Activated T-cell treated with anti-CD3 and anti-CD28 coated beads for 1 hour (primary cell): Measurements from ENCODE around the gene CDH4.

Source experiments
- DNase-seq: peaks from one replicate; pipeline ENCODE4 v3.0.0-alpha.2; 2020; ENCODE audit warnings: low read depth

Gene CDH4

DNA sequence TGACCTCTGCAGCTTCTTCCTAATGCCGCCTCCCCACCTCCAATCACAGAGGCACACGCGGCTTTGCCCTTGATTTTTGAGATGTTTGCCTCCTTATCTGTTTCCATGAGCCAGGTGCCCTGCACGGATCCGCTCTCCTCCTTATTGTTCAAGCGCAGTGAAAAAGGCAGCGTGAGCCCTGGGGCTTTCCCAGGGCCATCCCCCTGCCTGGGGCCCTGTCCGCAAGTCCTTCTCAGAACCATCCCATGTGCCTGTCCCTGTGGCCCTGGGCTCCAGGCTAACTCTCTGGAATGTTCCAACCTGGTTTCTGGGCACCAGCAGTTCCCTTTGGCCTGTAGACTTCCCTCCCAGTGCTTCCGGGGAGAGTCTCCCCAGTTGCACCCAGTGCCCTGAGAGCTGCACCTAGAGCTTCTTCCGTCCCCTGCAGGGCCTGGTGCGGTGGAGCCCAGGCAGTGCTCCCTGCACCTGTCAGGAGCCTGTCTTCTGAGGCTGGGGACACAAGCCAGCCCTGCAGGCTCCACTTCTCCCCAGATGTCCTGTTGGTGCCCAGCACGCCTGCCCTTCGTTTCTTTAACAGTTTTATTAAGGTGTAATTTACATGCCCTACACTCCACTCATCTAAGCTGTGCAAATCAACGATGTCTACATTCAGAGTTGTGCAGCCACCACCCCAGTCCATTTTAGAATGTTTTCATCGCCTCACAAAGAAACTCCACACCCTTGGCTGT, 330.3 kb downstream of the CDH4 start:
- no peak for DNase-seq

GRCh38 chr20:61583356-61583755, 331.3 kb downstream of the CDH4 start:
- DNase-seq: no peak

GRCh38 chr20:61584851-61585250, 332.8 kb downstream of the CDH4 start:
- no peak for DNase-seq

DNA sequence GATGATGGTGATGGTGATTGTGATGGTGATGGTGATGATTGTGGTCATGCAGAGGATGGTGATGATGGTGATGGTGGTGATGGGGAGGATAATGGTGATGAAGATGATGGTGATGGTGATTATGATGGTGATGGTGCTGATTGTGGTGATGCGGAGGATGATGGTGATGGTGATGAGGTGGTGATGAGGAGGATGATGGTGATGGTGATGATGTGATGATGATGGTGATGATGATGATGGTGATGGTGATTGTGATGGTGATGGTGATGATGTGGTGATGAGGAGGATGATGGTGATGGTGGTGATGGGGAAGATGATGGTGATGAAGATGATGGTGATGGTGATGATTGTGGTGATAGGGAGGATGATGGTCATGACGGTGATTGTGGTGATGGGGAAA, 333.7 kb downstream of the CDH4 start:
- no peak for DNase-seq

DNA sequence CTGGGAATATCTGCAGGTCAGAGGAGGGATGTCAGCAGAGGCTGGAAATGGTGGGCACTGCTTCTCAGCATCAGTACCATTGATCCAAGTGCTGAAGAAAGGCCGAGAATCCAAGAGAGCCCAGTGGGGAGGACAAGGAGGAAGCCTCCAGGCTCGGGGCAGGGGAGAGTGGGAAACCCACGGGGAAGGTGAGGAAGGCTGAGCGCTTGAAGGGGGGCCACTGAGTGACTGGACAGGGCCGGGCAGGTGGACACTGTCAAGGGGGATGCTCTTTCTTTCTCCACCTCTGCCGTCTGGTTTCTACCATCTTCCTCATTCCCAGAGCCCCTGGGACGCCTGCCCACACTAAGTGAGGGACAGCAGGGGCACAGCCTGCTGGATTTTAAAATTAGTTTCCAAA, 335.0 kb downstream of the CDH4 start:
- DNase-seq: no peak

- DNase-seq: no peak
Measured at GRCh38 chr20:61587681-61588289, 335.7 kb downstream of the CDH4 start.

DNA sequence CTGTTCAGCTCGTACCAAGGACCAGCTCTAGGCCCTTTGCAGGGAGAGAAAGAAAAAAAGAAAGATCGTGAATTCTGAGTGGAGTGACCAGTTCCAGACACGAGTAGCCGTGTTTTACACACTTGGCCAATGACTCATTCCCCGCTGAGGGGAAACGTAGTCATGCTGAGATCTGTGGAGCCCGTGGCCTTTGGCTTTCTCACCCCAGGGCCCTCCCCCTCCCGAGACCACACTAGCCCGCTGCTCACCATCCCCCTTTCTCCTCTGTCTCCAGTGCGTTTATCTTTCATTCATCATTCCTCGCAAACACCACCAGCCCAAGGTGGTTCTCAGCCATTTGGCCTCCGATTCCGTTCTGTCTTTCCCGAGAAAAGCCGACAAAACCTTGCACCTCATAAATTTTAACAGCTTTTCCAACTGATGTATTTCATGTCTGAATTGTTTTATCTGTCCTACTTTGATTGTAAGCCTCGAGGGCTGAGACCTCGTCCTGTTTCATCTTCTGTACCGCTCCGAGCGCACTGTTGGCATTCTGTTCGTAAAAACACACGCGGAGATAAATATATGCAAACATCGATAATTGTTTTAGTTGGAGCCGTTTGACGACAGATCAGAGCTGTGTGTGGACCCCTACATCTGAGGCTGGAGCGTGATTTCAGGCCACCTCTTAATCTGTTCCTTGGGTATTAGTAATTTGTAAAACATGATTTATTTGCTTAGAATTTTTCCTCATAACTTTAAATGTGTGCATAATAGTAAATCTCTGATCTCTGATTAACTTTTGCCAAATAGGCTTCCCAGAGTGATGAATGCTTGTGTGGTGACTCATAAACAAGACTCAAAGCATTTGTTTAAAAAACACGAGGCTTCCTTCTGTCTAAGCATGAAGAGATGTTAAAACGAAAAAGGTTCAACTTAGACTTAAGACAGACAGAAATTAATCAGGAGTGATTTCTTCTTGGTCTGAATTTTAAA, 336.6 kb downstream of the CDH4 start:
- DNase-seq: no peak

DNA sequence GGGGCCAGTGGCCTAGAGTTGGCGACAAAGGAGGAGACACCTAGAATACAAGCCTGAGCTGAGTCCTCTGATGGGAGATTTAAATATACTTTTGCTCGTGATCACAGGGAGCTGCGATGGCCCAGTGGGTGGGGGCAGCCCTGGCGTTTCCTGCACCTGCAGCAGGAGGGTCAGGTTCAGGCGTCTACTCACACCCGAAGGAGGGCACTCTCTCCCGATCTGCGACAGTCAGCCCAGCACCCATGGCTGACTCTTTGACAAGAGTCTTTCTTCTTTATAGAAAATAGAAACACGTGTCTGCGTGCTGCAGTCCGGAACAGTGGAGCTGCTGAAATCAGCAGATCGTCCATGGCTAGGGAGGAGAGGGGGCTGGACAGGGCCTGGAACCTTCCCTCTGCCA, 338.2 kb downstream of the CDH4 start:
- DNase-seq: no peak

- DNase-seq: no peak
Measured at GRCh38 chr20:61593516-61593915, 341.5 kb downstream of the CDH4 start.

DNA sequence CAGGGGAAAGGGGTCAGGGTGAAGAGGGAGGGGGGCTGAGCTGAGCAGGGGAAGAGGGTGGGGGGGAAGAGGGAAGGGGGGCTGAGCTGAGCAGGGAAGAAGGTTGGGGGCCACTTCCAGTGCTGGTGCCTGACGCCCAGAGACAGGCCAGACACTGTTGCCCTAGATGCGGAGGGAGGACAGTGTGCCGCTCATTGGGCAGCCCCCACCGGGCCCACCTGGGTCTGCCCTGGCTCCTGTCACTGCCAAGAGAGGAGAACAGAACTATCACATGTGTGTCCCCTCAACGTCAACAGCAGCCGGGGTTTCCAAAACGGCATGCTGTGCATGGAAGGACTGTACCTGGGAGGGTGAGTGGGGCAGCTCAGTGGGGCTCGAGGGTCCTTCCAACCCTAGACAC, 342.1 kb downstream of the CDH4 start:
- no peak for DNase-seq

DNA sequence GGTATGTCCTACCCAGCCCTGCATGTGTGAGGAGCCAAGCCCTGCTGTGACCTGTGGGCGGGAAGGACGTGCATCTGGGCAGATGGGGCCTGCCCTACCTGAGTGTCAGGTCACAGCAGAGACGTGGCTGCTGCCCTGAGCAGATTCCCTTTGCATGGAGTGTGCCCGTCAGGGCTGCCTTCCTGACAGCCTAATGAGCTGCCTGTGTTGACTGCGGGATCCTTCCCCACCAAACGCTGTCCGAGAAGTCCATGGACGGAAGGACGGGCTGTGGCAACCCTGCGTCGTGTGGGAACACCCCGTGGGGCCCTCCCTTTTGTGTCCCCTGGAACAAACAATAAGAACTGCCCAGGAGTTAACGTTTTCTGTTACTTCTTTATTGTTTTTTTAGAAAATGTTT, 343.2 kb downstream of the CDH4 start:
- no peak for DNase-seq

- no peak for DNase-seq
Measured at GRCh38 chr20:61596687-61597330, 344.7 kb downstream of the CDH4 start.

- DNase-seq: no peak
Measured at GRCh38 chr20:61597996-61598395, 345.9 kb downstream of the CDH4 start.

- no peak for DNase-seq
Measured at GRCh38 chr20:61598586-61598985, 346.5 kb downstream of the CDH4 start.

GRCh38 chr20:61599061-61599531, 347.0 kb downstream of the CDH4 start:
- no peak for DNase-seq

DNA sequence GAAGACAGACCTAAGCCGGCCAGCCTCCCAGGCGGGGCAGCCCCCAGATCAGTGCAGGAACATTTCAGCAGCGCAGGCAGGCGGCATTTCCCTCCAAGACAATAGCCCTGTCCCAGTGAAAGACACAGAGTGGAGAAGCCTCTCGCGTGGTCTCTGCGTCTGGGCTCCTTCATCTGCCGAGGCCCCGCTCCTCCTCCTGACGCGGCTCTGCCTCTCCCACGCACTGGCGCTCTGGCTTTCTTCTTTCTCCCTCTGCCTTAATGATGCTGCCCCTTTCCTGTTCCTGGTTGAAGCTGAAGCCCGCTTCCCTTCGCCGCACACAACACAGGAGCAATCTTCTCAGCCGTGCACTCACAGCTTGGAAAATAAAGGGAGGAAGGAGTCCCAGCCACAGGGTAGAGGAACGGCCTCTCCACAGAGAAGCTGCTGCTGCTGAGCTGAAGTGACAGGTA, 347.5 kb downstream of the CDH4 start:
- no peak for DNase-seq

- DNase-seq: no peak
Measured at GRCh38 chr20:61600016-61600415, 348.0 kb downstream of the CDH4 start.

DNA sequence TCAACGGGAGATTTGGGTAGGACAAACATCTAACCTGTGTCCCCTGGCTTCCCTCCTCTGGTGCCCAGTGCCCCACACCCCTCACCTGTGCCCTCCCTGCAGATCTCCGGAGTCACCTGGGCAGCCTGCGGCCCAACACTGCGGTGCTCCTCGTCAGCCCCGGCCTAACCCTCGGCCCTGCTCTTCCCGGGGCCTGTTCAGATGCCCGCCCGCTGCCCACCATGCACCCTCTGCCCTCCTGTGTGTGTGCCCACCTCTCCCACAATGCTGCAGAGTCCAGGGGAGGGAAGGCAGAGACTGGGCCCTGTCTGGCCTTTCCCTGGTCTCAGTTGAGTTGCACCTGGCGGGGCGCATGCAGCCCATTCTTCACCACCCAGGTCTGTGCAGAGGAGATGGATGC, 349.3 kb downstream of the CDH4 start:
- DNase-seq: no peak

- DNase-seq: no peak
Measured at GRCh38 chr20:61601853-61602252, 349.8 kb downstream of the CDH4 start.

DNA sequence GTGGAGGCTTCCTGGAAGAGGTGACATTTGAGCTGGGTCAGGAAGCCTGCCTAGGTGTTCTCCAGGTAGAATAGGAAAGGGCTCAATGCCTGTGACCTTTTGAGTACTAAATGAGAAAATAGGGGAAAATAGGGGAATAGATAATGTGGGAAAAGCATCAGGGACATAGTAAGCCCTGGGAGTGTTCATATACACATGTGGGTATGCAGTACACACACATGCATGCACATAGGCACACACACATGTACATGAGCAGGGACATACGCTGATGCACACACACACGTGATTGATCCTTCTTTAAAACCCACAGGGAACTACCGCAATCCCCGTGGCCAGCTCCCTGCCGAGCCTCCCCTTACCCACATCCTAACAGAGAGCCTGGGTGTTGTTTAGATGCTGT, 351.7 kb downstream of the CDH4 start:
- no peak for DNase-seq

DNA sequence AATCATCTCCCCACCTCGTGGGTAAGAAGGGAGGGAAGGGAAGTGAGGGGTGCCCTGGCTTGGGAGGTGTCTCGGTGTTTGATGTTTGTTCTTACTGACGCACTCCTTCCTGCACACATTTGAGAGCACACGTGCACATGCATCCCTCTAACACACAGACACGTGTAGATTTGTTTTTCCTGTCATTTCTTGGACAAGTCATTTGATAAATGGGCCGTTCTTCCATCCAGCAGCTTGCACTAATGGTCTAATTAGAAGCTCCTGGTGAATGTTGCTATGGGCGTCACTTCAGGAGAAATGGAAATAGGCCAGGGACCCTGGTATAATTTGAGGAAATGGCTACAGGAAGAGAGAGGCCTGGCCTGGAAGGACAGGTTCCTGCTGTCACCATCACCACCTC, 352.5 kb downstream of the CDH4 start:
- no peak for DNase-seq

DNA sequence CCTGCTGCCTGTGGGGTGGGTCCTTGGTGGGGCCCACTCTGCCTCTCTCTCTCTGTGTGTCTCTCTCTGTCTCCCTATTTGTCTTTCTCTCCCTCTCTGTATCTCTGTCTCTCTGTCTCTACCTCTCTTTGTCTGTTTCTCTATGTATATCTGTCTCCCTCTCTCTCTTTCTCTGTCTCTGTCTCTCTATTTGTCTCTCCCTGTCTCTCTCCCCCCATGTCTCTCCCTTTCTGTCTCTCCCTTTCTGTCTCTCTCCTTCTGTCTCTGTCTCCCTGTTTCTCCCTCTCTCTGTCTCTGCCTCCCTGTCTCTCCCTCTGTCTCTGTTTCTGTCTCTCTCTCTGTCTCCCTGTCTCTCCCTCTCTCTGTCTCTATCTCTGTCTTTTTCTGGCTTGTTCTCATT, 353.2 kb downstream of the CDH4 start:
- no peak for DNase-seq
